Measurements from ENCODE around the gene RBM10.
A peak's percentile ranks its signal among the peaks of the same experiment; 100 is the strongest.

Gene RBM10

GRCh38 chrX:47224266-47224895 lies 79.4 kb downstream of the RBM10 start:
- Mint-ChIP-seq H3K4me3 (no peak overlapping the region), H3K27ac (no peak overlapping the region), H3K36me3 (no peaks in the 10 kb centered on the region), H3K27me3 (no peaks in the 10 kb centered on the region), H3K9me3 (ENCODE audit: low read depth) (no peaks in the 10 kb centered on the region), H3K4me1 (ENCODE audit: low read depth) (peaks cover 25% of the 10 kb centered on the region)

DNA sequence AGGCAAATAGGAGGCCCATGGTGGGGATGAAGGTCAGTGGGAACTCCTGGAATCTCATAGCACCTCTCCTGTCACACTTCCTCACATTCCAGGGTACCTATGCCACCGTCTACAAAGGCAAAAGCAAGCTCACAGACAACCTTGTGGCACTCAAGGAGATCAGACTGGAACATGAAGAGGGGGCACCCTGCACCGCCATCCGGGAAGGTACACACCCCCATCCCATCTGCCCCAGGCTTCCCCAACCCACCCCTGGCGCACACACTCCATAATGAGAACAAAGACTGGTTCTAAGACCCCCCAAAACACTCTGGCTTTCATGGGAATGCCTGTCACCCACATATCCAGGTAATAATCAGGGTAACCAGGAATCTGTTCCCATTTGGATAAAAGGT lies 79.9 kb downstream of the RBM10 start:
- Mint-ChIP-seq H3K36me3 (peaks cover under 1% of the 10 kb centered on the region), H3K27me3 (no peaks in the 10 kb centered on the region), H3K9me3 (ENCODE audit: low read depth) (no peaks in the 10 kb centered on the region), H3K27ac (no peak overlapping the region), H3K4me1 (ENCODE audit: low read depth) (peaks cover 20% of the 10 kb centered on the region), H3K4me3 (no peak overlapping the region)

GRCh38 chrX:47226071-47226470 lies 81.0 kb downstream of the RBM10 start:
- Mint-ChIP-seq H3K9me3 (ENCODE audit: low read depth) (no peaks in the 10 kb centered on the region), H3K36me3 (peaks cover 5% of the 10 kb centered on the region), H3K4me1 (ENCODE audit: low read depth) (peaks cover 8% of the 10 kb centered on the region), H3K27me3 (no peaks in the 10 kb centered on the region), H3K27ac (no peak overlapping the region), H3K4me3 (no peak overlapping the region)

GRCh38 chrX:47226531-47227333 lies 81.7 kb downstream of the RBM10 start:
- Mint-ChIP-seq H3K4me3 (no peak overlapping the region), H3K4me1 (ENCODE audit: low read depth) (peaks cover 3% of the 10 kb centered on the region), H3K27ac (no peak overlapping the region), H3K36me3 (peaks cover 5% of the 10 kb centered on the region), H3K27me3 (no peaks in the 10 kb centered on the region), H3K9me3 (ENCODE audit: low read depth) (no peaks in the 10 kb centered on the region)

GRCh38 chrX:47227334-47227583 lies 82.2 kb downstream of the RBM10 start:
- Mint-ChIP-seq H3K4me1 (ENCODE audit: low read depth) (peaks cover 3% of the 10 kb centered on the region), H3K27me3 (no peaks in the 10 kb centered on the region), H3K4me3 (no peak overlapping the region), H3K9me3 (ENCODE audit: low read depth) (no peaks in the 10 kb centered on the region), H3K36me3 (peaks cover 5% of the 10 kb centered on the region), H3K27ac (no peak overlapping the region)

GRCh38 chrX:47228550-47229270 lies 83.7 kb downstream of the RBM10 start:
- Mint-ChIP-seq H3K4me3 (no peak overlapping the region), H3K27ac (no peak overlapping the region)

GRCh38 chrX:47229427-47229826 lies 84.4 kb downstream of the RBM10 start:
- Mint-ChIP-seq H3K27ac (no peak overlapping the region), H3K36me3 (peaks cover 5% of the 10 kb centered on the region), H3K27me3 (no peaks in the 10 kb centered on the region), H3K9me3 (ENCODE audit: low read depth) (no peaks in the 10 kb centered on the region), H3K4me3 (no peak overlapping the region), H3K4me1 (ENCODE audit: low read depth) (peaks cover 7% of the 10 kb centered on the region)

More at GRCh38 chrX:47228550-47229270, 83.7 kb downstream of the RBM10 start:
- Mint-ChIP-seq H3K27me3 (no peaks in the 10 kb centered on the region), H3K9me3 (ENCODE audit: low read depth) (no peaks in the 10 kb centered on the region), H3K36me3 (peaks cover 5% of the 10 kb centered on the region), H3K4me1 (ENCODE audit: low read depth) (peaks cover 5% of the 10 kb centered on the region)

DNA sequence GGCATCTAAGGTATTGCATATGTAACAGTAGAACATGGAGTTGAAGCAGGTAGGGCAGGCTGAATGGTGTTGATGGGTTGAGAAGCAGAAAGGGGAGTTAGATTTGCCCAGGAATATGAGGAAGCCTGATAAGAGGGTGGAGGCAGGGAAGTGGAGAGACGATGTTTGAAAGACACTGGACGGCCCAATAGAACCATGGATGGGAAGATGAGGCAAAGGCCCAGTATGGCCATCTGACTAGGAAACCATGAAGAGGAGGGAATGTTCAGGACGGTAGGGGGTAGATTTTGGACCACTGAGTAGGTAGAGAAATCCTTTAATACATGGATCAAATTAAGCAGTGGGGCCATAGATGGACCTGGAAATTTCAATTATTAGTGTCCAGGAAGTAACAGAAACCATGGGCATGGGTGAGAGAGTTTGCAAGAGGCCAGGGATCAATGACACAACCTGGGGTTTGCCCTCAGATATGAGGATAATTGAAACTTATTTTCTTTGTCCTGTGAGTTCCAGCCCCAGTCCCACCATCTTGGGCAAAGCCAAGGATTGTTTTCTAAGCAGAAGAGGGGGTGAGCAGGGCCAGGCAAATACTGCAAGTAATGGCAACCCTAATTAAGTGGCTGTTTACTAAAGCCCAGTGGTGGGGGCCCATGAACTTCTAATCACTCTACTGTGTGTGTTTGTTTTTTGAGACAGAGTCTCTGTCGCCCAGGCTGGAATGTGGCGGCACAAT lies 85.3 kb downstream of the RBM10 start:
- Mint-ChIP-seq H3K27ac (no peak overlapping the region), H3K36me3 (peaks cover 5% of the 10 kb centered on the region), H3K4me1 (ENCODE audit: low read depth) (peaks cover 11% of the 10 kb centered on the region), H3K27me3 (no peaks in the 10 kb centered on the region), H3K4me3 (no peak overlapping the region), H3K9me3 (ENCODE audit: low read depth) (no peaks in the 10 kb centered on the region)

DNA sequence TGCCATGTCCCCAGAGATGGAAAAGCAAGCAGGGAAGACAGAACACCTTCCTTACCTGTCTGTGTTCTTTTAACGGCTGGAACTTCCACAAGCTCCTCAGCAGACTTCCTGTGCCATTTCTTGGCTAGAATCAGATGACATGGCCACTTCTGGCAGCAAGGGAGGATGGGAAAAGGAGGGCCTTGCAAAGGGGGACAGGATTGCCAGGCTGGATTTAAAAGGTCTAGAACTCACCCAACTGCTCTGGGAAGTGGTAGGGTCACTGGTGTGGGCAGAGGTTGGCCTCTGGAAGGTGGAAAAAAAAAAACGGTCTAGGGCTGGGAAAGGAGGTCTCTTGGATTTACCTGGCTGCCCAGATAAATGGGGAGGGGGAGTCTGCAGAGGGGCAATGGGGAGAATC lies 86.1 kb downstream of the RBM10 start:
- H3K27ac Mint-ChIP-seq: no peak overlapping the region
- H3K4me3 Mint-ChIP-seq: no peak overlapping the region
- peaks cover 20% of the 10 kb centered on the region for H3K4me1 Mint-ChIP-seq (ENCODE audit: low read depth)
- no peaks in the 10 kb centered on the region for H3K9me3 Mint-ChIP-seq (ENCODE audit: low read depth)
- peaks cover 7% of the 10 kb centered on the region for H3K36me3 Mint-ChIP-seq
- H3K27me3 Mint-ChIP-seq: no peaks in the 10 kb centered on the region

DNA sequence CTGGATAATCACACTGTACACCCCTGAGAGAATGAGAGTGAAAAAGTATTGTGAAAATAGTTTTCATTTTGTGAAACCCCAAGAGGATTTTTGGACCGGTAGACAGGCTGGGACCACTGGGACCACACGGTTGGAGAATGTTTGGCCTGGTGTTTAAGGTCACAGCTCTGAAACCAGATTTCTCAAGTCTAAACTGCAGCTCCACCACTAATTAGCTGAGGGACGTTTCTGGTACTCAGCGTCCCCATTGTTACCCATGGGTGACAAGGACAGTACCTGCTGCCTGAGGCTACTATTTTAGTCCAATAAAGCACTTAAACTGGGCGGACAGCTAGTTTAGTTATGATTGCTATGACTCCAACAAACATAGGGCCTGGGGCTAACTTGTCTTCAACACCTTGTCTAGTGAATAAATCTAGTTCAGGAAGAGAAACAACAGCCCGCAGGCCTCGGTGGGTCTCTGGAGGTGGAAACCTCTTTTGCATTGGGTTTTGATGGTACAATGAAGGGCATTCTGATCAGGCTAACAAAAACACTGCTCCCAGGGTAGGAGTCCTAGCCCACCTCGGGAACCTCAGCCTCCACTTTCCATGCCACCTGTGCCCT lies 87.3 kb downstream of the RBM10 start:
- Mint-ChIP-seq H3K9me3 (ENCODE audit: low read depth) (no peaks in the 10 kb centered on the region), H3K4me3 (peak overlapping the region; percentile 90), H3K27me3 (no peaks in the 10 kb centered on the region), H3K4me1 (ENCODE audit: low read depth) (peaks cover 31% of the 10 kb centered on the region), H3K36me3 (peaks cover 7% of the 10 kb centered on the region), H3K27ac (peak overlapping the region; percentile 93)

- H3K36me3 Mint-ChIP-seq: peaks cover 7% of the 10 kb centered on the region
- no peaks in the 10 kb centered on the region for H3K9me3 Mint-ChIP-seq (ENCODE audit: low read depth)
- H3K27ac Mint-ChIP-seq: peak within 1 kb of the TSS; percentile 93
- peak within 1 kb of the TSS; percentile 90 for H3K4me3 Mint-ChIP-seq
- peaks cover 34% of the 10 kb centered on the region for H3K4me1 Mint-ChIP-seq (ENCODE audit: low read depth)
- no peaks in the 10 kb centered on the region for H3K27me3 Mint-ChIP-seq
Measured at GRCh38 chrX:47232803-47233332, 87.8 kb downstream of the RBM10 start, which contains the start of gene USP11. TSS of gene USP11 (plus strand) at chrX:47233009. CDS start at chrX:47233044, 35 bp downstream.

- Mint-ChIP-seq H3K4me3 (peak overlapping the region; percentile 90), H3K4me1 (ENCODE audit: low read depth) (peaks cover 34% of the 10 kb centered on the region), H3K27me3 (no peaks in the 10 kb centered on the region), H3K9me3 (ENCODE audit: low read depth) (no peaks in the 10 kb centered on the region), H3K36me3 (peaks cover 7% of the 10 kb centered on the region), H3K27ac (peak overlapping the region; percentile 93)
Measured at GRCh38 chrX:47233333-47234113, 88.5 kb downstream of the RBM10 start.

DNA sequence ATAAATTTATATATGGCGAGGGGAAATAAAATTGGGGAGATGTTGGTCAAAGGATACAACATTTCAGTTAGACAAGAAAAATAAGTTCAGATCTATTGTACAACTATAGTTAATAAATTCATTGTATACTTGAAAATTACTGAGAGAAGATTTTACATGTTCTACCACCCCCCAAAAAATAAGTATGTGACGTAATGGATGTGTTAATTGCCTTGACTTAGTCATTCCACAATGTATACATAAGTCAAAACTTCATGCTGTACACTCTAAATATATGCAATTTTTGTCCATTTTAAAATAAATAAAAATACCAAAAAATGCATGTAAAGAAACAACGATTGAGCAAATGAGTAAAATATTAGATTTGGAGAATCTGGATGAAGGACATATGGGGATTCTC lies 89.6 kb downstream of the RBM10 start:
- Mint-ChIP-seq H3K9me3 (ENCODE audit: low read depth) (no peaks in the 10 kb centered on the region), H3K27ac (no peak overlapping the region), H3K27me3 (no peaks in the 10 kb centered on the region), H3K4me3 (peak overlapping the region; percentile 90), H3K36me3 (peaks cover 7% of the 10 kb centered on the region), H3K4me1 (ENCODE audit: low read depth) (peaks cover 34% of the 10 kb centered on the region)

- Mint-ChIP-seq H3K4me1 (ENCODE audit: low read depth) (peaks cover 34% of the 10 kb centered on the region), H3K4me3 (peak overlapping the region; percentile 79), H3K9me3 (ENCODE audit: low read depth) (no peaks in the 10 kb centered on the region), H3K27me3 (no peaks in the 10 kb centered on the region), H3K27ac (peak overlapping the region; percentile 91), H3K36me3 (peaks cover 3% of the 10 kb centered on the region)
Measured at GRCh38 chrX:47235691-47236103, 90.7 kb downstream of the RBM10 start.
